HG03064 (cell line): Measurements from ENCODE around the gene OR13A1.
"Not testable (repeated sequence)": the region's sequence is repeated elsewhere in the genome, so short reads cannot be mapped to it uniquely, and the experiment has no call there.

Experiments used
- ATAC-seq: cut with Tn5 transposase; IDR thresholded peaks from one replicate; pipeline ENCODE4 v1.9.1; 2021; ENCODE audit warnings: low read depth; ENCODE audit not compliant: unreplicated experiment

OR13A1 gene, protein sequence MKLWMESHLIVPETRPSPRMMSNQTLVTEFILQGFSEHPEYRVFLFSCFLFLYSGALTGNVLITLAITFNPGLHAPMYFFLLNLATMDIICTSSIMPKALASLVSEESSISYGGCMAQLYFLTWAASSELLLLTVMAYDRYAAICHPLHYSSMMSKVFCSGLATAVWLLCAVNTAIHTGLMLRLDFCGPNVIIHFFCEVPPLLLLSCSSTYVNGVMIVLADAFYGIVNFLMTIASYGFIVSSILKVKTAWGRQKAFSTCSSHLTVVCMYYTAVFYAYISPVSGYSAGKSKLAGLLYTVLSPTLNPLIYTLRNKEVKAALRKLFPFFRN

DNA sequence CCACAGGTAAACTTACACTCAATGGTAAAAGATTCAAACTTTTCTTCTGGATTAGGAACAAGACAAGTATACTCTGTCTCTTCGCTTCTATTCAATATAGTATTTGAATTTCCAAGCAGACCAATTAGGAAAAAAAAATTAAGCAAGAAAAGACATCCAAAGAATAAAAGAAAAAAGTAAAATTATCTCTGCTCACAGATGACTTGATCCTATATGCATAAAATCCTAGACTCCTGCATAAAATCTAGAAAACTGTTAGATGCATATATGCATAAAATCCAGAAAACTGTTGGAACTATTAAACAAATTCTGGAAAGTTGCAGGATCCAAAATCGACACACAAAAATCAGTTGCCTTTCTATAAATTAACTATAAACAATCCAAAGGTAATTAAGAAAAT lies at the start of gene OR13A1:
OR13A1 (minus strand) TSS at position 101 of the 400 bp plus-strand sequence. CDS start 11,186 bp downstream, outside the sequence.
- no peak for ATAC-seq

DNA sequence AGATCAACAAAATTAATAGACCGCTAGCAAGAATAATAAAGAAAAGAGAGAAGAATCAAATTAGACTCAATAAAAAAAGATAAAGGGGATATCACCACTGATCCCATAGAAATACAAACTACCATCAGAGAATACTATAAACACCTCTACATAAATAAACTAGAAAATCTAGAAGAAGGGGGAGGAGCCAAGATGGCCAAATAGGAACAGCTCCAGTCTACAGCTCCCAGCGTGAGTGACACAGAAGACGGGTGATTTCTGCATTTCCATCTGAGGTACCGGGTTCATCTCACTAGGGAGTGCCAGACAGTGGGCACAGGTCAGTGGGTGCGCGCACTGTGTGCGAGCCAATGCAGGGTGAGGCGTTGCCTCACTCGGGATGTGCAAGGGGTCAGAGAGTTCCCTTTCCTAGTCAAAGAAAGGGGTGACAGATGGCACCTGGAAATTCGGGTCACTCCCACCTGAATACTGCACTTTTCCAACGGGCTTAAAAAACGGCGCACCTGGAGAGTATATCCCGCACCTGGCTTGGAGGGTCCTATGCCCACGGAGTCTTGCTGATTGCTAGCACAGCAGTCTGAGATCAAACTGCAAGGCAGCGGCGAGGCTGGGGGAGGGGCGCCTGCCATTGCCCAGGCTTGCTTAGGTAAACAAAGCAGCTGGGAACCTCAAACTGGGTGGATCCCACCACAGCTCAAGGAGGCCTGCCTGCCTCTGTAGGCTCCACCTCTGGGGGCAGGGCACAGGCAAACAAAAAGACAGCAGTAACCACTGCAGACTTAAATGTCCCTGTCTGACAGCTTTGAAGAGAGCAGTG lies 46.8 kb upstream of the OR13A1 start:
- not testable (repeated sequence) for ATAC-seq

DNA sequence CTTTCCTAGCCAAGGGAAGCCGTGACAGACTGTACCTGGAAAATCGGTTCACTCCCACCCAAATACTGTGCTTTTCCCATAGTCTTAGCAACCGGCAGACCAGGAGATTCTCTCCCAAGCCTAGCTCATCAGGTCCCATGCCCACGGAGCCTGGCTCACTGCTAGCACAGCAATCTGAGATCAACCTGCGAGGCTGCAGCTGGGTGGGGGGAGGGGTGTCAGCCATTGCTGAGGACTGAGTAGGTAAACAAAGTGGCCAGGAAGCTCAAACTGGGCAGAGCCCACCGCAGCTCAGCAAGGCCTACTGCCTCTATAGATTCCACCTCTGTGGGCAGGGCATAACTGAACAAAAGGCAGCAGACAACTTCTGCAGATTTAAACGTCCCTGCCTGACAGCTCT lies 43.6 kb upstream of the OR13A1 start:
- ATAC-seq = not testable (repeated sequence)

DNA sequence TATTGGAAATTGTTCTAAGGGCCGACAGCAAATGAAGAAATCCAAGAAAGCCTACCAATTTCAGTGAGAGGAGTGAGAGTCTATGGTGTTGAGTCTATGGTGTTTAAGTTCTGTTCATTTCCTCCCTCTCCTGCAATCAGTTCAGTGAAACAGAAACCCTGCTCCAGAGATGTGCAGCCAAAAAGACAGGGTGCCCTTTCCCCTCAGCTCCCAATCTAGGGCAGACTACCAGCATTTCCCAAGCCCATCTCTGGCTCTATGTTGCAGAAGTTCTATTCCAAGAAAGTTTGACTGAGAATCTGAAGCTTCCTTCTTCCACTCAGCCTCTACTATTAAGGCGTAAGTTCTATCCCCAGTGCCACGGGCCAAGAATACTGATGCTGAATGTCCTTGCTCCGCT lies 40.1 kb upstream of the OR13A1 start:
- no peak for ATAC-seq

DNA sequence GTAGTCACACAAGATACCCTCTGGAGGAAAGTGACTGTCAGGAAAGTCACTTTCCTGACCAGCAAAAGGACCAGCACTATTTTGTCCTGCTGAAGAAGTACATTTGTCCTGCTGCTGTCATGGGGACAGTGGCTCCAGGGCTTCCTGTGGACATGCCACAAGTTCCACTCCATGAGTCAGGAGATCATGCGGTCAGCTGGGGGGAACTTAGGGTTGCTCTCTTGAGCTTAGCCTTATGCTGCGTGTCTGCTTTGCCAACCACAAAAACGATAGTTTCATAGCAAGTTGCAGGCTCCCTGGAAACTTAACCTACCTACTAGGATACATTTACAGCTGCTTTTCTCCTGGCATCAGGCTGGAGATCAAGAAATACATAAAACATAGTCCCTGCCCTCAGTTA lies 38.9 kb upstream of the OR13A1 start:
- ATAC-seq = no peak

DNA sequence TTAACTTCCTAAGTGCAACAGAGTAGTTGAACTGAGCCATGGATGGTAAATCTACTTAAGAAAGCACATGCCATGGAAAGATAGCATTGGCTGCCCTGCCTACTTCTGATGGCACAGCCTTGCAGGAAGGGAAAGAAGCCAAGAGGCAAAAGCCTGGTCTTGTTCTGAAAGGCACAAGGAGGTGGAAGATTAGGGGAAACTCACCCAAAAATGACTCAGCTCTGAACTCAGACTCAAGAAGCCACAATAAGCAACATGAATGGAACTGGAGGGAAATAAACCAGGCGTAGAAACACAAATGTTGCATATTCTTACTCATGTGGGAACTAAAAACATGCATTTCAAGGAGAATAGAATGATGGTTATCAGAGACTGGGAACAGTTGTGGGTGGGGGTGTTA lies 37.8 kb upstream of the OR13A1 start:
- peak; percentile 36 for ATAC-seq

DNA sequence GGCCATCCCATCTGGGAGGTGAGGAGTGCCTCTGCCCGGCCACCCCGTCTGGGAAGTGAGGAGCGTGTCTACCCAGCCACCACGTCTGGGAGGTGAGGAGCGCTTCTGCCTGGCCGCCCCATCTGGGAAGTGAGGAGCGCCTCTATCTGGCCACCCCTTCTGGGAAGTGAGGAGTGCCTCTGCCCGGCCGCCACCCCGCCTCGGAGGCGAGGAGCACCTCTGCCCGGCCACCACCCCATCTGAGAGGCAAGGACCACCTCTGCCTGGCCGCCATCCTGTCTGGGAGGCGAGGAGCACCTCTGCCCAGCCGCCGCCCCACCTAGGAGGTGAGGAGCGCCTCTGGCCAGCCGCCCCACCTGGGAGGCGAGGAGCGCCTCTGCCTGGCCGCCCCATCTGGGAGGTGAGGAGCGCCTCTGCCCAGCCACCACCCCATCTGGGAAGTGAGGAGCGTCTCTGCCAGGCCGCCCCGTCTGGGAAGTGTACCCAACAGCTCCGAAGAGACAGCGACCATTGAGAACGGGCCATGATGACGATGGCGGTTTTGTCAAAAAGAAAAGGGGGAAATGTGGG lies 32.9 kb upstream of the OR13A1 start:
- ATAC-seq = not testable (repeated sequence)

DNA sequence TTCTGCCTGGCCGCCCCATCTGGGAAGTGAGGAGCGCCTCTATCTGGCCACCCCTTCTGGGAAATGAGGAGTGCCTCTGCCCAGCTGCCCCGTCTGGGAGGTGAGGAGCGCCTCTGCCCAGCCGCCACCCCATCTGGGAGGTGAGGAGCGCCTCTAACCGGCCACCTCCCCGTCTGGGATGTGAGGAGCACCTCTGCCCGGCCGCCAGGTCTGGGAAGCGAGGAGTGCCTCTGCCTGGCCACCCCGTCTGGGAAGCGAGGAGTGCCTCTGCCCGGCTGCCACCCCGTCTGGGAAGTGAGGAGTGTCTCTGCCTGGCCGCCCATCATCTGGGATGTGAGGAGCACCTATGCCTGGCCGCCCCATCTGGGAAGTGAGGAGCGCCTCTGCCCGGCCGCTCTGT lies 32.1 kb upstream of the OR13A1 start:
- not testable (repeated sequence) for ATAC-seq

DNA sequence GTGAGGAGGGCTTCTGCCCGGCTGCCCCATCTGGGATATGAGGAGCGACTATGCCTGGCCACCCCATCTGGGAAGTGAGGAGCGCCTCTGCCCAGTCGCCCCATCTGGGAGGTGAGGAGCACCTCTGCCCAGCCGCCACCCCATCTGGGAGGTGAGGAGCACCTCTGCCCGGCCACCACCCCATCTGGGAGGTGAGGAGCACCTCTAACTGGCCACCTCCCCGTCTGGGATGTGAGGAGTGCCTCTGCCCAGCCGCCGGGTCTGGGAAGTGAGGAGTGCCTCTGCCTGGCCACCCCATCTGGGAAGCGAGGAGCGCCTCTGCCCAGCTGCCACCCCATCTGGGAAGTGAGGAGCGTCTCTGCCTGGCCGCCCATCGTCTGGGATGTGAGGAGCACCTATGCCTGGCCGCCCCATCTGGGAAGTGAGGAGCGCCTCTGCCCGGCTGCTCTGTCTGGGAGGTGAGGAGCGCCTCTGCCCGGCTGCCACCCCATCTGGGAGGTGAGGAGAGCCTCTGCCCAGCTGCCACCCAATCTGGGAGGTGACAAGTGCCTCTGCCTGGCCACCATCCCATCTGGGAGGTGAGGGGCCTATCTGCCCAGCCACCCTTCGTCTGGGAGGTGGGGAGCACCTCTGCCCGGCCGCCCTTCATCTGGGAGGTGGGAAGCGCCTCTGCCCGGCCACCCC lies 31.4 kb upstream of the OR13A1 start:
- ATAC-seq = not testable (repeated sequence)

DNA sequence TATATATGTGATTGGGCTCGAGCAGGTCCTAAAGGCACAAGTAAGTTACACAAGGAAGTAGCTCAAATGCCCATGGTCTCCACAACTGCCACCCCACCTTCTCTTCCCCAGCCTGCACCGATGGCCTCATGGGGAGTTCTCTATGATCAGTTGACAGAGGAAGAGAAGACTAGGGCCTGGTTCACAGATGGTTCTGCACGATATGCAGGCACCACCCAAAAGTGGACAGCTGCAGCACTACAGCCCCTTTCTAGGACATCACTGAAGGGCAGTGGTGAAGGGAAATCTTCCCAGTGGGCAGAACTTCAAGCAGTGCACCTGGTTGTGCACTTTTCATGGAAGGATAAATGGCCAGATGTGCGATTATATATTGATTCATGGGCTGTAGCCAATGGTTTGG lies 25.0 kb upstream of the OR13A1 start:
- ATAC-seq = not testable (repeated sequence)

DNA sequence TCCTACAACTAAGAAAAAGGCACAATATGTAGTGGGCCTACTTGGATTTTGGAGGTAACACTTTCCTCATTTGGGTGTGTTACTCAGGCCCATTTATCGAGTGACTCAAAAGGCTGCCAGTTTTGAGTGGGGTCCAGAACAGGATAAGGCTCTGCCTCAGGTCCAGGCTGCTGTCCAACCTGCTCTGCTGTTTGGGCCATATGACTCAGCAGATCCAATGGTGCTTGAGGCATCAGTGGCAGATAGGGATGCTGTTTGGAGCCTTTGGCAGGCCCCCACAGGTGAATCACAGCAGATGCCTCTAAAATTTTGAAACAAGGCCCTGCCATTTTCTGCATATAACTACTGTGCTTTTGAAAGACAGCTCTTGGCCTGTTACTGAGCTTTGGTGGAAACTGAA lies 24.5 kb upstream of the OR13A1 start:
- ATAC-seq = no peak

DNA sequence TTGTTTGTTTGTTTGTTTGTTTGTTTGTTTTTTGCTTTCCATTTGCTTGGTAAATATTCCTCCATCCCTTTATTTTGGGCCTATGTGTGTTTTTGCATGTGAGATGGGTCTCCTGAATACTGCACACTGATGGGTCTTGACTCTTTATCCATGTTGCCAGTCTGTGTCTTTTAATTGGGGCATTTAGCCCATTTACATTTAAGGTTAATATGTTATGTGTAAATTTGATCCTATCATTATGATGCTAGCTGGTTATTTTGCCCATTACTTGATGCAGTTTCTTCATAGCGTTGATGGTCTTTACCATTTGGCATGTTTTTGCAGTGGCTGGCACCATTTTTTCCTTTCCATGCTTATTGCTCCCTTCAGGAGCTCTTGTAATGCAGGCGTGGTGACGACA lies 16.4 kb upstream of the OR13A1 start:
- not testable (repeated sequence) for ATAC-seq

DNA sequence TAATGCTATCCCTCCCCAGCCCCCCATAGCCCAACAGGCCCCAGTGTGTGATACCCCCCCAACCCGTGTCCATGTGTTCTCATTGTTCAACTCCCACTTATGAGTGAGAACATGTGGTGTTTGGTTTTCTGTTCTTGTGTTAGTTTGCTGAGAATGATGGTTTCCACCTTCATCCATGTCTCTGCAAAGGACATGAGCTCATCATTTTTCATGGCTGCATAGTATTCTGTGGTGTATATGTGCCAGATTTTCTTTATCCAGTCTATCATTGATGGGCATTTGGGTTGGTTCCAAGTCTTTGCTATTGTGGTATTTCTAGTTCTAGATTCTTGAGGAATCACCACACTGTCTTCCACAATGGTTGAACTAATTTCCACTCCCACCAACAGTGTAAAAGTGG lies 11.5 kb upstream of the OR13A1 start:
- ATAC-seq = not testable (repeated sequence)

DNA sequence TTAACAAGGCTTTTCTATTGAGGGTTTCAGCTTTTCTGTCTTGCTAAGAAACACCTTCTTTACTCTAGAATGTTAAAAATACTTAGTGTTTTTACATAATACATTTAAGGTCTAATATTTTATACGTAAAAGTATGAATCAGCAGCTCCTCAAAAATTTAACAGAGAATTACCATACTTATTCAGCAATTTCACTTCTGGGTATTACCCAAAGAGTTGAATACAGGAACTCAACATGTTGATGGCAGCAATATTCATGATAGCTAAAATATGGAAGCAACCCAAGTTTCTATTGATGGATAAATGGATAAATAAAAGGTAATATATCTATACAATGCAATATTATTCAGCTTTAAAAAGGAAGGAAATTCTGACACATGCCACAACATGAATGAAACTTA lies 9.7 kb upstream of the OR13A1 start:
- no peak for ATAC-seq

DNA sequence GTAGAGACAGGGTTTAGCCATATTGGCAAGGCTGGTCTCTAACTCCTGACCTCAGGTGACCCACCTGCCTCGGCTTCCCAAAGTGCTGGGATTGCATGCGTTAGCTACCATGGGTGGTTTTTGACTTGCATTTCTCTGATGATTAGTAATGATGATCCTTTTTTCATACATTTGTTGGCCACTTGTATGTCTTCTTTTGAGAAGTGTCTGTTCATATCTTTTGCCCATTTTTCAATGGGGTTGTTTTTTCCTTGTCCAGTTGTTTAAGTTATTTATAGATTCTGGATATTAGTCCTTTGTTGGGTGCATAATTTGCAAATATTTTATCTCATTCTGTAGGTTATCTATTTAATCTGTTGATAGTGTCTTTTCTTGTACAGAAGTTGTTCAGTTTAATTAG lies 4.3 kb upstream of the OR13A1 start:
- ATAC-seq = no peak

DNA sequence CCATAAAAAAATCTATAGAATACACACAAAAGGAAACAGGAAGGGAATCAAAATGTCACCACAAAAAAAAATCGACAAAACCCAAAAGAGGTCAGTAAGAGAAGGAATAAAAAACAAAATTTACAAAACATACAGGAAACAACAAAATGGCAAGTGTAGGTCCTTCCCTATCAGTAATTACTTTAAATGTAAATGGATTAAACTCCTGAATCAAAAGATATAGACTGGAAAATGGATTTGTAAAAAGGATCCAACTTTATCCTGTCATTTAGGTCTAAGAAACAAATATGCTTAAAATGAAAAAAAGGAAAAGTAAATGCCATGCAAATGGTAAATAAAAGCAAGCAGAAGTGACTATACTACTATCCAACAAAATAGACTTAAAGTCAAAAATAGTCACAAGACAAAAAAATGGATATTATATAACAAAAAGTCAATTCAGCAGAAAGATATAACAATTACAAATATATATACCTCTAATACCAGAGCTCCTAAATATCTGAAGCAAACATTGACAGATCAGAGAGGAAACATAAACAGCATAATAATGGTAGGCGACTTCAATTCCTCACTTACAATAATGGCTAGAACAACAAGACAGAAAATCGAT lies 2.0 kb downstream of the OR13A1 start:
- ATAC-seq = no peak

DNA sequence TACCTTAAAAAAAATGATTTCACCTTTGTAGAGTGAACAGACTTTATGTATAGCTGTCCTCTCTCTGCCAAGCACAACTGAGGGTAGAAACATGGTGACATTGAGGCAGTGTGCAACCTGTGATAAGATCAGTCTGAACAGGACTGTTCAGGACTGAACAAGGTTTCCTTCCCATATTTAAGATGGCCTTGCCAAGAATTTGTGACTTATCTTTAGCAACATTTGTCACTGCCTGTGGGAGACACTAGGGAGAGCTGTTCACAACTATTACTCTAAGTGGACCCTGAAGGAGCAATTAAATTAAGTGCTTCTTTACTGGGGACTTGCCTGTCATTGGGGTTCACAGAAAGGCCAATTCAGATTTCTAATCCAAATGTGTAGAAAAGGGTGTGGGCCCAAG lies 6.7 kb downstream of the OR13A1 start:
- ATAC-seq = no peak

DNA sequence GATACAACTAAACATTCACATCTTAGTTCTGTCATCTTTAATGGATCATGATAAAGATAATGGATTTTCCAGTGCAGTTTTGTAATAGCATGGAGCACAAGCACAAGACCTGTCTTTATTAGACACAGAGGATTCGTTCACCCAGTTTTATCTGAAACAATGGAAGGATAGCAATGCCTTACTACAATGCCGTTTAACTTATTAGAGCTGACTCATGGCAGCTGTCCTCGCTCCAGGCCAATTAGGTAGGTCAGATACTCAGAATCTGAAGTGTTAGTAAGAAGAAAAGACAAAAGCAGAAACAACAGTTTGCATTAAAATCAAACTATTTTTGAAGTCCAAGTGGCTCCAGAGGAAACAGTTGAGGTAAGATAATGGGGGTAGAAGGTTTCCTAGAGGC lies 12.8 kb downstream of the OR13A1 start:
- ATAC-seq = no peak

DNA sequence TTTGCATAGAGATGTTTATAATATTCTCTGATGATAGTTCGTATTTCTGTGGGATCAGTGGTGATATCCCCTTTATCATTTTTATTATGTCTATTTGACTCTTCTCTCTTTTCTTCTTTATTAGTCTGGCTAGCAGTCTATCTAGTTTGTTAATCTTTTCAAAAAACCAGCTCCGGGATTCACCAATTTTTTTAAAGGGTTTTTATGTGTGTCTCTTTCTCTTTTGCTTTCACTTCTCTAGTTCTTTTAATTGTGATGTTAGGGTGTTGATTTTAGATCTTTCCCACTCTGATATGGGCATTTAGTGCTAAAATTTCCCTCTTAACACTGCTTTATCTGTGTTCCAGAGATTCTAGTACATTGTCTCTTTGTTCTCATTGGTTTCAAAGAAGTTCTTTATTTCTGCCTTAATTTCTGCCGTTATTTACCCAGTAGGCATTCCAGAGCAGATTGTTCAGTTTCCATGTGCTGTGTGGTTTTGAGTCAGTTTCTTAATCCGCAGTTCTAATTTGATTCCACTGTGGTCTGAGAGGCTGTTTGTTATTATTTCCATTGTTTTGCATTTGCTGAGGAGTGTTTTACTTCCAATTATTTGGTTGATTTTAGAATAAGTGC lies 17.0 kb downstream of the OR13A1 start:
- not testable (repeated sequence) for ATAC-seq

DNA sequence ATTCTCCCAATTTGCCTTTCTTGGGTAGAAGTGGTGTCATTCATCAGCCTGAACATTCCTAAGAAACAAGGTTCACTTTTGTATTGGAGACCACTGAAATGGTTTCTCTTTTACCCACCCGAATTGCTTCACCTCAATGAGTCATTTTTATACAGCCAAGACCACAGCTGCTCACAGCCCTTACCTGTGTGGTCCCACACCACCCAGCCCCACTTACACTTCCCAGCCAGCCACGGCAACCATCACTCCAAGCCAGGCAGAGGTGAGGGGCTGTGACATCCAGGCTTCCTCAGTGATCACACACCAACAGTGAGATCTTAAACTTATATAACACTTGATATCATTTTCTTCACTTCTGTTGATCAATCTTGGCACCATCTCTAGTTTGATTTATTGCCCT lies 20.7 kb downstream of the OR13A1 start:
- no peak for ATAC-seq
